DMS 273 (cell line): ENCODE data around the gene PRKCA.
A peak's percentile ranks its signal among the peaks of the same experiment; 100 is the strongest.
"Not testable (repeated sequence)": the region's sequence is repeated elsewhere in the genome, so short reads cannot be mapped to it uniquely, and the experiment has no call there.

Experiments used
- DNase-seq: peaks from one replicate; lab custom pipeline; 2025; ENCODE audit not compliant: unreplicated experiment; lab: John Stamatoyannopoulos, UW

The PRKCA gene

GRCh38 chr17:66287911-66288310 is 14.5 kb upstream of the PRKCA start:
- no peak for DNase-seq

DNA sequence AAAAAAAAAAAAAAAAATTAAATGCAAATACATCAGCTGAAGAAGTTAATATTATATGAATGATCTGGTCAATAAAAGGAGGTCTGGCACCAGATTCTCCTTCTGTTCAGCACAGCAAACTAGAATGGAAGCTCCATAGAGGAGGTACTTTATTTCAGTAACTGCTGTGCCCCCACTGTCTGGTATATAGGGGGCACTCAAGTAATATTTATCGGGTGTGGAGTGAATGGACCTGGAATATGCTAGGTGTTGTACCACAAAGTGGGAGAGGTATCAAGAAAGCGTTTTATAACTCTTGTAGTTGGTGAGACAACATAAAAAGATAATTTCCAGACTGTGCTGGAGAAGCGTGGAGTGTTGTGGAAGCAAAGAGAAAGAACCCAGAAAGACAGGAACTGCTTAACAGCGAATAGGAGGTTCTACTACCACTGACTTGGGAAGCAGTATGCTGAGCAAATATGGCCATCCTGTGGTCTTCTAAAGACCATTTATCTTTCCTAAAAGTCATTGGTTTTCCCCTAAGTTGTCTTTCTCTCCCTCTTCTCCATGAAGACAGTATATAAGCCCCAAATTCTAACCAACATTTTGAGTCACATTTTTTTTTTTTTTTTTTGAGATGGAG is 12.2 kb upstream of the PRKCA start:
- peak; percentile 66 for DNase-seq

DNA sequence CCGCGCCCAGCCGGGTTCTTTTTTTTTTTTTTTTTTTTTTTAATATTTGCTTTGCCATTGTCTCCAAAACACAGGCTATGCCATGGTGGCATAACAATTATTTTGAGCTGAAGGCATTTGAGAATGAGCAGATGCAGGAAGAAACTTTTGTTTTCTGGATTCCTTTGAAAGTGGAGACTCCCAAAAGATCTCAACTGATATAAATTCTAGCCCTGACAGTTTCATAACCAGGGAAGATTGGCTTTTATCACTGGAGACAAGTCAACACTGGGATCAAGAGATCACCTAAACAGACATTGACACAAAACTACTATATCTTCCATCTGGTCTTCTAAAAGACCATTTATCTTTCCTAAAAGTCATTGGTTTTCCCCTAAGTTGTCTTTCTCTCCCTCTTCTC is 10.1 kb upstream of the PRKCA start:
- no peak for DNase-seq

DNA sequence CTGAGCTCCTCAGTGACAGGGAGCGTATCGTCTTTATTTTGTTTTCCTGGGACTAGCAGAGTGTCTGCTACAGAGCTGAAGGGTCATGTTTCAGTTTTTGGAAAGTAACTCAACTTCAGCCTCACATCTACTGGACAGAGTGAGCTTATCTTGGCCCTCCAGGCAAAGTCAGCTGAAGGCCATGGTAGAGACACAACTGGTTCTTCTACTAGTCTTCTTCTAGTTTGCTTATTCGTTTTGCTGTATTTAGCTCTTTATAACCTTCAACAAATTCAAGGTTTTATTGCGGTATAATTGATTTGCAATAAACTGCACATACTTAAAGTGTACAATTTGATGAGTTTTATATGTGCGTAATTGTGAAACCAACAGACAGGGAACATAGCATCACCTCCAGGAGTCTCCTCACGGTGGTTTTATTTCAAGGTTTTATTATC is 6.1 kb upstream of the PRKCA start:
- no peak for DNase-seq

GRCh38 chr17:66297443-66297842 is 5.0 kb upstream of the PRKCA start:
- not testable (repeated sequence) for DNase-seq

DNA sequence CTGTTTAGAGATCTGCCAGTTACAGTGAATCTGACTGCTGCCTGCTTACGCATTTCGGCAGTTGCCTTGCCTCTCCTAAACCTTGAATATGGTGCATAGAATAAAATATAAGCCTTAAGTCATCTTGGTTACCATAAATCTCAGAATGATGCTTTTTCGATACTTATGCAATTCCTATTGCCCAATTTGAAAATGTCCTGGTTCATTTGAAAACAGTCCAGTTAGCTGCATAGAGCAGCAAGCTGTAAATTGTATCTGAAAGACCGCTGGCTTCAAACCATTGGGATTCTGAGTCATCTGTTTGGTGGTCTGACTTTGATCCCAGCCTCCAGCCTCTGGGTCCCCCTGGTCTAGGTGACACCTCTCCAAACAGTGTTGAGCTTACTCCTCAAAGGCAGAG is 2.7 kb upstream of the PRKCA start:
- DNase-seq = no peak

GRCh38 chr17:66300956-66301355 is 1.5 kb upstream of the PRKCA start:
- DNase-seq = no peak

- DNase-seq = no peak
Measured at GRCh38 chr17:66301367-66301863, 998 bp upstream of the PRKCA start.

DNA sequence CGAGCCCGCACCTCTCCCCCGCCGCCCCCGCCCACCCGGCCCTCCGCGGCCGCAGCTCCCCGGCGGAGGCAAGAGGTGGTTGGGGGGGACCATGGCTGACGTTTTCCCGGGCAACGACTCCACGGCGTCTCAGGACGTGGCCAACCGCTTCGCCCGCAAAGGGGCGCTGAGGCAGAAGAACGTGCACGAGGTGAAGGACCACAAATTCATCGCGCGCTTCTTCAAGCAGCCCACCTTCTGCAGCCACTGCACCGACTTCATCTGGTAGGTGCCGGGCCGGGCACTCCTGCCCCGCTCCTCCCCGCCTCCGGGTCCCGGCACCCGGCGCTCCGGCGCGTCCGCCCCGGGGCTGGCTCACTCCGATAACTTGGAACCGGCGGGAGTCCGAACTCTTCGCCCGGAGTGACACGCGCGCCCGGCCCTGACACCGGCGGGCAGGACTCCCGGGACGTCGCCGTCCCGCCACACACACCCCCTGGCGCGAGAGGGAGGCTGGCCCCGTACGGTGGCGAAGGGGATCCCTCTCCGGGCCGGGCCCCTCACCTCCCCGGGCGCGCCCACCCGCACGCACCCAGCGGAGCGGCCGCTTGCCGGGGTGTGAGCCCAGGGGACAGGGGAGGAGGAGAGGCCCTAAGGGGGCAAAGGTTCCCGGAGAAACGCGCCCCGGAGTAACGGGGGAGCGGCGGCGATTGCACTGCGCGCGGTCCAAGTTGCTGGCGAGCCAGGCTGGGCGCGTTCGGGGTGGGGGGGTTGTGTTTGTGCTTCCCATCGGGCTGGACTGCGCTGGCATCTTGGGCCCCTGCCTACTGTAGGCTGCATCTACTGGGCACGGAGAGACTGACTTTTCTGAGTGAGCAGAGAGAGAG is 581 bp downstream of the PRKCA start:
- peak; percentile 74 for DNase-seq

DNA sequence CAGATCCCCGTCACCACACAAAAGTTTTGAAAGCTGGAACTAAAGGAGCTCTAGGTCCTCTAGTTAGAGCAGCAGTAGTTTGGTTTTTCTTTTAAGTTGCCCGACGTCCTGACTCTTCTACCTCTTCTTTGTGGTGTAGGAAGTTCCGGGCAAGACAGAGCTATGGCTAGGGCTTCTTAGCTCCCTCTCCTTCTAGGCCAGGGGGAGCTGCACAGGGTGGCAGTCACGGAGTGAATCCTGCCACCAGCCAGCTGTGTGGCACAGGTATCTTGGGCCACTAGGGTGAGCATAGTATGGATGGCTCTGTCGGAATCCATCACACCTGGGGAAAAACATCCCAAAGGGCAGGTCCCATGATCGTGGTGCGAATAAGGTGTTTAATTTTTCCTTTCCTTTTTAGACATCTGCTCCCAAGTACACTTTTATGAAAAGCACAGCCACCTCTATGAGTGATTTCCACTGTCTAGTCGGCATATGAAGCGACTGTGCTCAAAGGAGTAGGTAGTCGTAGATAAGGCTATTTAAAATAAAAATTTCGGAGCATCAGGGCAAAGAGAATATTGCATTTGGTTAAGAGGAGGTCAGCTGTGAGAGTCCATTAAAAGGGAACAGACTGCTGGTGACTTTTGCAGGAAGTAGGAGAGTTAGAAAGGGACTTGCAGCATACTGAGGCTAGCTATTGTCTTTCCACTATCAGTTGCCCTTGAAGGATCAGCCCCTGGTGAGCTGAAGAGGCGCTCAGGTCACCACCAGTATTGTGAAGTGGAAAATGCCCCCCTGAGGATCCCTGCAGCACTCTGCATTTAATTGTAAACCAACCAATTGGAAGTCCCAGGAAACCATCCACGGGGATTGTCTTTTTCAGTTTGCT is 2.1 kb downstream of the PRKCA start:
- peak; percentile 11 for DNase-seq

- DNase-seq = no peak
Measured at GRCh38 chr17:66306446-66306845, 4.0 kb downstream of the PRKCA start.

DNA sequence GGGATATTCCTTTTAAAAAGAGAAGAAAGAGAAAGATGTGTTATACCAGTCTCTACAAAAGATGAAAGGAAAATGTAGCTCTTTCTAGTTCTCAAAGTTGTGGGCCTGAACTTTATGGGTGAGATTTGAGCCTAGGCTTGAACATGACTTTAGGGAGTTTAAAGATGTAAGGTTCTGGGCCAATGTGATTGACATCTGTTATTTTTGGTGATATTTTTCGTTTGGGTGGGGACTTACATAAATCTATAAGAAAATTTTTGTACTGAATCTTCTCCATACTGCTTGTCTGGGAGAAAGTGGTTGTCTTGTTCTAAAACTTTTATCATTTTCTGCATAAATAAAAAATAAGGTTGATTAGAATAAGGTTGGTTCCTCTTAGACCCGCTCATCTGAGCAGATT is 4.8 kb downstream of the PRKCA start:
- DNase-seq = no peak

DNA sequence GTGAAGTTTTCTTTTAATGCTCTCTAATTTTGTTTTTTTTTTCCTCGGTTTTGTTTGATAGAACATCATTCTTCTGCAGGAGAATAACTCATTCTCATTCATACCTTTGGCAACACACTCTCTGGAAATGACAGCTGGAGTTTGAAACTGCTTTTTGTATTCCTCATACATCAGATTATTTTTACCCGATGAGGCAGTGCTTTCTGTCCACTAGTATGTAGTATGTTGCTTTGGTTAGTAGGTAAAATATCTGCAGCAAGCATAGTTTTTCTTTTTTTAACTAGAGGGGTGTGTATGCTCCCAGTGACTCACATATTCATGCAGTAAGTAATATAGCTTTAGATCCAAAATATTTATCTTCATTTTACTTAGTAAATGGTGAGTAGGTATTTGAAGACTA is 6.4 kb downstream of the PRKCA start:
- no peak for DNase-seq

DNA sequence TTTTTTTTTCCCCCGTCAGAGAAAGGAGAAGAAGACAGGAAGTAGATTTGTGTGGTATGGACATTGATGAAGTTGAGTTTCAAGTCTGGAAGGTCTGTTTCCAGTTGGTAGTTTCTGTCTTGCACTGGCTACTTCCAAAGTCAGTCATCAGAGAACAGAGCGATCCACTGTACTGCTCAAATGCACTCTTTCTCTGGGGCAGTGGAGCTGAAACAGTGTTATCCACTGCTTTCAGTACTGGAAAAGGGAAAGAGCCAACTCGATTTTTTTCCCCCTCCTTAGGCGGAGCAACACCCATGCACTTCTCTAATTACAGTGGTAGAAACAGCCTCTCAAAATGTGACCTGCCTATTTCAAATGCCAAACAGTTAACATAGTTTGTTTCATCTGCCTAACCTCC is 7.4 kb downstream of the PRKCA start:
- DNase-seq = no peak

GRCh38 chr17:66310528-66311148 is 8.2 kb downstream of the PRKCA start:
- no peak for DNase-seq

DNA sequence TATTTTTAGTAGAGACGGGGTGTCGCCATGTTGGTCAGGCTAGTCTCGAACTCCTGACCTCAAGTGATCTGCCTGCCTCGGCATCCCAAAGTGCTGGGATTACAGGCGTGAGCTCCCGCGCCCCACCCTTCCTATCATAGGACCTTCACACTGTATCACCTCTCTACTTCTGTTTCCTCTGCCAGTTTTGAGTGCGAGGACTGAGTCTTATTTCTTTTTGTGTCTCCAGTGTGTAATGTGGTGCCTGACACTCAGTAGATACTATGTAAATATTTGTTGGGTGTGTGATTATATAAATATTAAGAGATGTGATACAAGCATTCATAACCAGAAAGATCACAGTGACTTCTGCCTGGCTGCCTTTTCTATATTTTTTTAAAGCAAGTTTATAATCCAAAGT is 10.5 kb downstream of the PRKCA start:
- DNase-seq = no peak

GRCh38 chr17:66313325-66313724 is 10.9 kb downstream of the PRKCA start:
- no peak for DNase-seq

- DNase-seq = no peak
Measured at GRCh38 chr17:66313995-66314659, 11.7 kb downstream of the PRKCA start.

DNA sequence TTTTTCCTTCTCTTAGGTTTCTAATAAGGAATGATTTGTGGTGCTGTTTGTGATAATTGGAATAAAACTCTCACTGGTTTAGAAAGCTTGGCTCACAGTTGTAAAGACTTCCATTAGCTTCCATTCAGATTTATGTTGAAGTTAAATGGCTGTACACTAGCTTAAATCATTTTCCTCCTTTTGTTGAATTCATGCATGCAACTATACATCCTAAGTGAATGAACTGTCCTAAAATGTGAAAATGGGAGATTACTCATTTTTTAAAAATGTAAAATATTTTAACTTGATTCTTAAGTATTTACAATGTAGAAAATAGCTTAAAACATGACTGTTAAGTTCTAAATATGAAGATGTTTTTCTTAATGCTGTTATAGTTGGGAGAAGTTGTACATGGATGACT is 15.2 kb downstream of the PRKCA start:
- DNase-seq = no peak

DNA sequence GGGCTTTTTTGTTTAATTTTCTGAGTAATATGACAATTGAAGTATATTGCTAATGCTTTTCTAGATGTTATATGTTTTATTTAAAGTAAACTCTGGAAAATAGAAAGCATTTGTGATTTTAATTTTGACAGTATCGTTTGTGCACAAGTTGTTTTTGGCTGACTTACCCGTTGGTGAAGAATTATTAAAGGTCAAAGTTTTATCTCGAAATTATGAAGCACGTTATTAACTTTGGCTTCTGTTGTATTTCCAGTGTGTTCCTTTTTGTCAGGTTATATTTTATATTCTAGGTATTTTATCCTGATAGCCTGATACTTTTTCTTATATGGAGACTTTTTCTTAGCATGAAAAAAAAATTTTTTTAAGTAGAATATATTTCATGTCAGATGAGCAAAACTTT is 16.8 kb downstream of the PRKCA start:
- no peak for DNase-seq
